Mesendoderm (in vitro differentiated cells): Measurements from ENCODE around the gene TTLL7.

Experiments used
- DNase-seq: peaks from one replicate; pipeline ENCODE4 v3.0.0; 2013
- H2AK5ac ChIP-seq: 2 replicates; pipeline ENCODE4 v1.6.1; 2013; ENCODE audit warnings: low read length, inconsistent platforms
- H2BK120ac ChIP-seq: 2 replicates; pipeline ENCODE4 v1.6.1; 2013; ENCODE audit warnings: low read depth, mild to moderate bottlenecking, low read length, moderate library complexity, mixed read lengths
- H2BK15ac ChIP-seq: replicated peaks from 2 replicates; pipeline ENCODE4 v1.6.1; 2013; ENCODE audit warnings: low read depth, mild to moderate bottlenecking, moderate library complexity
- H2BK5ac ChIP-seq: 2 replicates; pipeline ENCODE4 v1.6.1; 2013; ENCODE audit warnings: low read length, inconsistent platforms
- H3K18ac ChIP-seq: 2 replicates; pipeline ENCODE4 v1.6.1; 2013; ENCODE audit warnings: mild to moderate bottlenecking, low read length, mixed read lengths
- H3K23ac ChIP-seq: one replicate; pipeline ENCODE4 v1.6.1; 2013; ENCODE audit warnings: low read length
- H3K27ac ChIP-seq: 2 replicates; pipeline ENCODE4 v1.5.1; 2013; ENCODE audit warnings: low read depth, mild to moderate bottlenecking, inconsistent platforms, low read length, moderate library complexity
- H3K27me3 ChIP-seq: 2 replicates; pipeline ENCODE4 v1.6.1; 2013; ENCODE audit warnings: low read length, control low read depth, mild to moderate bottlenecking, inconsistent platforms; ENCODE audit not compliant: insufficient read depth, poor library complexity
- H3K36me3 ChIP-seq: 2 replicates; pipeline ENCODE4 v1.6.1; 2013; ENCODE audit warnings: low read length, inconsistent platforms; ENCODE audit not compliant: control insufficient read depth, insufficient read depth
- H3K4ac ChIP-seq: one replicate; pipeline ENCODE4 v1.6.1; 2013; ENCODE audit warnings: low read depth, mild to moderate bottlenecking, low read length, moderate library complexity
- H3K4me1 ChIP-seq: 2 replicates; pipeline ENCODE4 v1.6.1; 2013; ENCODE audit warnings: low read depth, low read length, inconsistent platforms; ENCODE audit not compliant: control insufficient read depth
- H3K4me2 ChIP-seq: 2 replicates; pipeline ENCODE4 v1.6.1; 2013; ENCODE audit warnings: low read length
- H3K4me3 ChIP-seq: 2 replicates; pipeline ENCODE4 v1.5.1; 2013; ENCODE audit warnings: mild to moderate bottlenecking, low read length
- H3K56ac ChIP-seq: one replicate; pipeline ENCODE4 v1.6.1; 2013; ENCODE audit warnings: low read length
- H3K79me1 ChIP-seq: 2 replicates; pipeline ENCODE4 v1.6.1; 2013; ENCODE audit warnings: low read length, inconsistent platforms
- H3K79me2 ChIP-seq: 2 replicates; pipeline ENCODE4 v1.6.1; 2013; ENCODE audit warnings: mild to moderate bottlenecking, low read length; ENCODE audit not compliant: control insufficient read depth, insufficient read depth
- H3K9ac ChIP-seq: 2 replicates; pipeline ENCODE4 v1.6.1; 2013; ENCODE audit warnings: low read length, inconsistent platforms
- H4K5ac ChIP-seq: one replicate; pipeline ENCODE4 v1.6.1; 2013; ENCODE audit warnings: low read length
- H4K8ac ChIP-seq: one replicate; pipeline ENCODE4 v1.6.1; 2013; ENCODE audit warnings: low read depth, mild to moderate bottlenecking, control low read depth, low read length, moderate library complexity
- WGBS: extraction: QIAGEN DNeasy Blood & Tissue Kit; methylation state at CpG from one replicate; pipeline ENCODE4 v1.1.7; 2013; ENCODE audit warnings: low lambda C conversion rate, missing lambda C conversion rate; ENCODE audit not compliant: insufficient coverage; ENCODE audit errors: extremely low coverage; 5-methylcytosine and 5-hydroxymethylcytosine counted together

TTLL7 gene

DNA sequence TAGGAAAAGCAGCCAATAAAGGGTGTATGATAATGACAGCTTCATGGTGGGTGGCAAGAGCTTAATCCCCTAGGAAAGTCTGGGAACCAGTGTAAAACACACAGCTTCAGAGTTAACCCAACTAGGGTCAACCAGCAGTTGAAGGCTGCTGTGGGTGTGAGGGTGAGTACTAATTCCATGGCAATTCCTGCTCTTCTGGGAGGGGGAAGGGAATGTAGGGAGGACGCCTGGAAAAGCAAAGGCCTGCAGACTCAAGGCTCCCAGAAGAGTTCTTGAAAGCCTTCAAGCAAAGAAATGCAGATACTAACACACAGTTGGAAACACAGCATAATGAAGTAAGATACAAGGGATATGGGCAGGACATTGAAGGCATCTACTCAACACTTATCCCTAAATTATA lies 28.1 kb downstream of the TTLL7 start:
- Histone ChIP-seq H3K4me3 (no peak overlapping the region), H4K5ac (no peak overlapping the region), H3K36me3 (no peaks in the 10 kb centered on the region), H2BK15ac (no peak overlapping the region), H3K56ac (no peak overlapping the region), H3K9ac (no peak overlapping the region), H3K27ac (no peak overlapping the region), H3K27me3 (no peaks in the 10 kb centered on the region), H2BK5ac (no peak overlapping the region), H2BK120ac (no peak overlapping the region), H3K4ac (no peak overlapping the region), H3K23ac (no peak overlapping the region), H3K18ac (no peak overlapping the region), H3K79me1 (no peaks in the 10 kb centered on the region), H3K4me2 (no peak overlapping the region), H3K4me1 (peaks cover 4% of the 10 kb centered on the region), H3K79me2 (no peaks in the 10 kb centered on the region), H4K8ac (no peak overlapping the region), H2AK5ac (no peak overlapping the region)
- peak; percentile 66 for DNase-seq
- WGBS: no CpG with 5 or more reads among the region's 1 CpG

DNA sequence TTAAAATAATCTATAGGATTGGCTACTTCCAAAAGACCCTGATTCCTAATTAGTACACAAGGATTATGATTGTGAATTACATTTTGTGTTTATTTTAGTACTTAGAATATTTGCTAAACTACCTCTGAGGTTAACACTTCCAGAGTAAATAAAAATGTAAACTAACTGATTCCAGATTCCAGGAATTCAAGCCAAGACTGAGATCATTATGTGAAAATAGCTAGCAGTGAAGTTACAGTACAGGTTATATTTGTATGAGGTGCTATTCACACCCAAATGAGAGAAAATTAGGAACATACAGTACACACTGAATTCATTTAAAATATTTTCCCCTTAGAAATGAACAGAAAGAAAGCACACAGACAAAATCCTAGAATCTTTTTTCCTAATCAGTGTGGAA lies 28.8 kb downstream of the TTLL7 start:
- Histone ChIP-seq H3K56ac (no peak overlapping the region), H2BK120ac (no peak overlapping the region), H3K36me3 (no peaks in the 10 kb centered on the region), H4K8ac (no peak overlapping the region), H3K4me2 (no peak overlapping the region), H3K4me3 (no peak overlapping the region), H3K27ac (no peak overlapping the region), H2BK15ac (no peak overlapping the region), H3K27me3 (no peaks in the 10 kb centered on the region), H2AK5ac (no peak overlapping the region), H2BK5ac (no peak overlapping the region), H3K23ac (no peak overlapping the region), H3K9ac (no peak overlapping the region), H3K4me1 (peaks cover 4% of the 10 kb centered on the region), H3K79me1 (no peaks in the 10 kb centered on the region), H3K18ac (no peak overlapping the region), H3K4ac (no peak overlapping the region), H4K5ac (no peak overlapping the region), H3K79me2 (no peaks in the 10 kb centered on the region)
- no peak for DNase-seq

DNA sequence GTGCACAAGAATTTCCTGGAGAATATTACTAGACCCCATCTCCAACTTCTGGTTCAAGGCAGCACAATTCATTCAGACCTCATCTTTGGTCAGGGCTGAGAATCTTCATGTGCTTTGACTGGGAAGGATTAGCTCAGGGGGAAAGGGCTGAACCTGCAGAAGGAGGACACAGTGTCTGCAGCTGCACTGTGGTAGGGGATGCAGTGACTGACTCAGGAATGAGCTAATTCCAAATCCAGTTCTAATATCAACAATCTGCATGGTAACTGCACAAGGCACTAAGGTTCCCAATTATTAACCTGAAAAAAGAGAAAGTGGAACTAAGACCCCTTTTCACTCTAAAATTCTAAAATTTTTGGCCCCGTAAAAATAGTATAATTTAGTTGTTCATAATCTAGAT lies 31.6 kb downstream of the TTLL7 start:
- H3K18ac ChIP-seq: no peak overlapping the region
- no peak overlapping the region for H3K23ac ChIP-seq
- WGBS: no CpG with 5 or more reads among the region's 1 CpG
- no peaks in the 10 kb centered on the region for H3K36me3 ChIP-seq
- no peak overlapping the region for H4K5ac ChIP-seq
- H3K79me1 ChIP-seq: no peaks in the 10 kb centered on the region
- H3K4me2 ChIP-seq: no peak overlapping the region
- no peak overlapping the region for H2BK120ac ChIP-seq
- no peaks in the 10 kb centered on the region for H3K27me3 ChIP-seq
- H3K4me1 ChIP-seq: peaks cover 4% of the 10 kb centered on the region
- DNase-seq: no peak
- H2BK15ac ChIP-seq: no peak overlapping the region
- no peak overlapping the region for H3K27ac ChIP-seq
- no peak overlapping the region for H2BK5ac ChIP-seq
- H3K4me3 ChIP-seq: no peak overlapping the region
- H3K9ac ChIP-seq: no peak overlapping the region
- no peaks in the 10 kb centered on the region for H3K79me2 ChIP-seq
- no peak overlapping the region for H4K8ac ChIP-seq
- H3K4ac ChIP-seq: no peak overlapping the region
- H2AK5ac ChIP-seq: no peak overlapping the region
- H3K56ac ChIP-seq: no peak overlapping the region

DNA sequence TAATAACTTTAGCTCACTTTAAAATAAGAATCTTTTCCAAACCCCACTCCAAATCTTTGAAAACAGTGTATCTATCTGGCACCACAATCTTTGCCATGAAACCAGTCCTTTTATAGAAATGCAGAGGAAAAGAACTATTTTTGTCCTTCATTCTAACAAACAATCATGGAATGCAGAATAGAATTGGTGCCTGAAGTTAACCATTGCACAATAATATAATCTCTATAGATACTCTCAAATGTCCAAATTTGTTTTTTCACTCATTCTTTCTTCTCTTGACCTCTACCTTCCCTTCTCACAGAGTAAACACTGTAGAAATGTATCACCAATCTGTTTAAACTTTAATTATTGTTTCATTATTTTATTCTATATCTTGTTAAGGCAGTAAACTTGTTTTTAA lies 34.8 kb downstream of the TTLL7 start:
- H3K27me3 ChIP-seq: no peaks in the 10 kb centered on the region
- no peak overlapping the region for H3K23ac ChIP-seq
- no peak overlapping the region for H4K5ac ChIP-seq
- H3K4me3 ChIP-seq: no peak overlapping the region
- H3K4me2 ChIP-seq: no peak overlapping the region
- no peak overlapping the region for H2BK15ac ChIP-seq
- no peak for DNase-seq
- no peak overlapping the region for H3K9ac ChIP-seq
- no peak overlapping the region for H3K18ac ChIP-seq
- H3K79me1 ChIP-seq: no peaks in the 10 kb centered on the region
- H3K4ac ChIP-seq: no peak overlapping the region
- H2BK5ac ChIP-seq: no peak overlapping the region
- H3K79me2 ChIP-seq: no peaks in the 10 kb centered on the region
- H3K4me1 ChIP-seq: no peaks in the 10 kb centered on the region
- H2AK5ac ChIP-seq: no peak overlapping the region
- H2BK120ac ChIP-seq: no peak overlapping the region
- H3K56ac ChIP-seq: no peak overlapping the region
- H4K8ac ChIP-seq: no peak overlapping the region
- H3K27ac ChIP-seq: no peak overlapping the region
- H3K36me3 ChIP-seq: no peaks in the 10 kb centered on the region

DNA sequence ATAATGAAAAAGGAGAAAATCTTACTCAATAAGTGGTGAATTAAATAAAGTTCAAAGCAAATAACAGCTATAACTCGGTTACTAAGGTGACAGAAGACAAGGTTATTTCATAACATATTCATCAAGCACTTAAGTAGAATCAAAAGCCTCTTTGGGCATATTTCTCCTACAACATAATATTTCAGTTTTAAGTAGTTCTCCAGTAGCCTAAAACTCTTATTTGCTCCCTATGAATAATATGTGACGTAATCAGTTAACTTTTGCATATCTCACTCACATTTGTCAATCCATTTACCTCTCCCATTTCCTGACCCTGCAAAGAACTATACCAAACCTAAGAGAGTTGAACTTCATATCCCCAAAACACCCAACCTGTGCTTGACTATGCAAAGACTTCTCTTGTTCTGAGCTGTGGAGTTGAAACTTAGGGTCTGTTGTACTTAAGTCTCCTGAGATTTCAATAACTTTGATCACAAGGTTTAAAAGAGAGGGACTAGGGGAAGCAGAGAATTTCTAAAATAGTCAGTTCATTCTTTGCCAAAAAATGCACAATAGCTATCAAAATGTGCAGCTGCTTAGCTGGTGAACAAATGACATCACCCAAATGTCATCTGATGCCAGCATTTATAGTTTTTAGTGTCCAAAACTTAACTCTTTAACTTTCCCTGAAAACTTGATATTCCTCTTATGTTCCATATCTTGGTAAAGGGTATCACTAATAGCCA lies 37.2 kb downstream of the TTLL7 start:
- H3K4me3 ChIP-seq: no peak overlapping the region
- no peak overlapping the region for H4K5ac ChIP-seq
- H2BK15ac ChIP-seq: no peak overlapping the region
- no peak overlapping the region for H3K56ac ChIP-seq
- no peak overlapping the region for H2AK5ac ChIP-seq
- H3K4me1 ChIP-seq: no peaks in the 10 kb centered on the region
- H3K79me2 ChIP-seq: no peaks in the 10 kb centered on the region
- no peak overlapping the region for H2BK120ac ChIP-seq
- no peak overlapping the region for H3K9ac ChIP-seq
- H3K27ac ChIP-seq: no peak overlapping the region
- H4K8ac ChIP-seq: no peak overlapping the region
- H3K79me1 ChIP-seq: no peaks in the 10 kb centered on the region
- no CpG with 5 or more reads among the region's 2 CpGs for WGBS
- H3K36me3 ChIP-seq: no peaks in the 10 kb centered on the region
- no peak overlapping the region for H3K23ac ChIP-seq
- no peaks in the 10 kb centered on the region for H3K27me3 ChIP-seq
- no peak for DNase-seq
- no peak overlapping the region for H3K4ac ChIP-seq
- H2BK5ac ChIP-seq: no peak overlapping the region
- H3K4me2 ChIP-seq: no peak overlapping the region
- no peak overlapping the region for H3K18ac ChIP-seq

DNA sequence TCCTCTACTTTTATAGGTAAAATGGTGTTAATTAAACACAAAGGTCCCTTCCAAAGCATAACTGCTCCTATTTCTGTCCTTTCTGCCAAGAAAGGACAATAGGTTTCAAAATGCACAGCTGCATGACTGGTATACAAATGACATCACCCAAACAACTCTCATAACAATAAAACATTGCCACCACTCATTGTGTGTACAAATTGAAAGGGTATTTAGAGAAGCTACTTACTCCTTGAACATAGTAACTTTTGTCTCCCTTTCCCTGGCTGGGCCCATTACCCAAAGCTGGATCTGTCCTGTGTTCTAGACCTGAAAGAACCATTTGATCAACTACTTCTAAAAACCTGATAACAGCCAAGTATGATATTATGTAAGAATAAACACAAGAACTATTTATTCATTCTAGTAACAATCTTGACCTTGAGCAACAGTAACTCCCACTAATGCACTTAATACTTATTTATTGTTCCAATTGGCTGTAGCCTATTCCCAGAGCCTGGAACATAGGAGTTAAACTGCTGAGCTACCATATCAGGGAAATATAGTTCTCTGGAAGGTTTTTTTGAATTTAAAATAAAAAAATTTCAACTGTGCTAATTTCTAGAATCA lies 38.2 kb downstream of the TTLL7 start:
- Histone ChIP-seq H4K5ac (no peak overlapping the region), H3K9ac (no peak overlapping the region), H3K18ac (no peak overlapping the region), H3K4me3 (no peak overlapping the region), H2BK15ac (no peak overlapping the region), H3K23ac (no peak overlapping the region), H3K27me3 (no peaks in the 10 kb centered on the region), H2BK5ac (no peak overlapping the region), H3K36me3 (no peaks in the 10 kb centered on the region), H2AK5ac (no peak overlapping the region), H3K4ac (no peak overlapping the region), H3K56ac (no peak overlapping the region), H3K79me1 (no peaks in the 10 kb centered on the region), H4K8ac (no peak overlapping the region), H3K4me1 (no peaks in the 10 kb centered on the region), H3K79me2 (no peaks in the 10 kb centered on the region), H3K27ac (no peak overlapping the region), H2BK120ac (no peak overlapping the region), H3K4me2 (no peak overlapping the region)
- DNase-seq: no peak
